ENCODE results near the gene TMEM131. TPM values are rescaled to one million over a fixed set of nuclear protein-coding genes. Genes with fewer than 3 reads are reported as not detected.

The TMEM131 gene
- total and polyA plus RNA-seq, 10 of the 15 experiments (the other 5 are each of a cell fraction or from before 2014, with no cell fraction given) = 6.0 to 48.2 (median 23.2) TPM

- TF ChIP-seq FOS (IDR thresholded peaks at IDR 0.05; ENCODE audit: borderline replicate concordance, extremely low read depth, insufficient read length) (no peak), MXI1 (IDR thresholded peaks at IDR 0.05; ENCODE audit: low read depth, low read length) (no peak), CEBPB (IDR thresholded peaks at IDR 0.05; ENCODE audit: borderline replicate concordance in 1 of 2, low read depth in 2 of 2, low read length in 2 of 2) (no peak), POLR2AphosphoS2 (IDR thresholded peaks at IDR 0.05; ENCODE audit: low read depth, low read length) (no peak)
Measured at GRCh38 chr2:97719362-97720155, 276.2 kb downstream of the TMEM131 start (continued).

- Histone ChIP-seq H3K4me3 (no peak overlapping the region; the same call in 1 of the 2 replicates), H3K4me2 (ENCODE audit: control insufficient read depth, insufficient read depth) (peak overlapping the region; percentile 3; the same call in 1 of the 2 replicates), H3K79me2 (ENCODE audit: control insufficient read depth, insufficient read depth, low read length) (no peaks in the 10 kb centered on the region), H4K20me1 (ENCODE audit: control insufficient read depth, insufficient read depth) (no peaks in the 10 kb centered on the region), H3K27me3 (replicated peaks in 1 of 2; ENCODE audit: control insufficient read depth in 2 of 2, insufficient read depth in 2 of 2, low read length in 1 of 2) (no peaks in the 10 kb centered on the region), H3K9me3 (replicated peaks; ENCODE audit: control insufficient read depth, insufficient read depth, low read length) (no peaks in the 10 kb centered on the region), H3K9ac (ENCODE audit: control insufficient read depth, insufficient read depth, low read length) (no peak overlapping the region), H3K4me1 (ENCODE audit: control insufficient read depth, insufficient read depth, low read length) (peaks cover 9% of the 10 kb centered on the region; the same call in 1 of the 2 replicates), H2AFZ (ENCODE audit: control insufficient read depth, low read depth, low read length) (peak overlapping the region; percentile 89), H3K27ac (ENCODE audit: control insufficient read depth, insufficient read depth) (no peak overlapping the region), H3K36me3 (ENCODE audit: control insufficient read depth in 2 of 2, insufficient read depth in 2 of 2, low read length in 1 of 2) (no peaks in the 10 kb centered on the region)
- RAD21 ChIA-PET (ENCODE audit: unreplicated experiment) = no interaction called here
- 28% methylated on average over 3 of the region's 3 CpGs for WGBS (ENCODE audit: insufficient coverage, insufficient replicate concordance, low lambda C conversion rate, missing lambda C conversion rate)
- POLR2A ChIA-PET = interaction anchor here (0.6 kb wide), 1 partner anchor 307 kb away, joined by 3 read pairs; no protein-coding TSS in a partner anchor
- CTCF ChIA-PET = interaction anchor here (1.1 to 2.1 kb wide), 3 partner anchors 9 to 21 kb away, joined by 3 to 10 read pairs (median 3); no protein-coding TSS in a partner anchor
- FAIRE-seq (no peak), DNase-seq (ENCODE audit: low read depth, low spot score) (no peak), ATAC-seq (peak; percentile 17; the same call in 1 of the 3 replicates)
- no TSS peak for BruUV-seq (replicated peaks)
- in situ Hi-C loops (cut with MboI) = no loop called here
- intact Hi-C loops (cut with micrococcal nuclease; ENCODE audit: unreplicated experiment) = no loop called here
- SMC1A ChIA-PET (ENCODE audit: uncharacterized antibody, unreplicated experiment) = interaction anchor here (1.2 kb wide), 1 partner anchor 813 kb away, joined by 5 read pairs; no protein-coding TSS in a partner anchor
- TF ChIP-seq BHLHE40 (IDR thresholded peaks at IDR 0.05; ENCODE audit: borderline replicate concordance in 1 of 2, low read depth in 2 of 2, low read length in 1 of 2) (no peak), NR2C1 (IDR thresholded peaks at IDR 0.05) (no peak), MXI1 (IDR thresholded peaks at IDR 0.05; ENCODE audit: low read depth, low read length) (no peak), FOXK2 (IDR thresholded peaks at IDR 0.05) (no peak), SIN3A (IDR thresholded peaks at IDR 0.05; ENCODE audit: low read depth, low read length) (no peak), CHD2 (IDR thresholded peaks at IDR 0.05; ENCODE audit: borderline replicate concordance, low read depth, low read length) (no peak), SPI1 (IDR thresholded peaks at IDR 0.05; ENCODE audit: borderline replicate concordance, insufficient read depth, low read depth, low read length) (no peak)
- TF ChIP-seq, protein P1, sequence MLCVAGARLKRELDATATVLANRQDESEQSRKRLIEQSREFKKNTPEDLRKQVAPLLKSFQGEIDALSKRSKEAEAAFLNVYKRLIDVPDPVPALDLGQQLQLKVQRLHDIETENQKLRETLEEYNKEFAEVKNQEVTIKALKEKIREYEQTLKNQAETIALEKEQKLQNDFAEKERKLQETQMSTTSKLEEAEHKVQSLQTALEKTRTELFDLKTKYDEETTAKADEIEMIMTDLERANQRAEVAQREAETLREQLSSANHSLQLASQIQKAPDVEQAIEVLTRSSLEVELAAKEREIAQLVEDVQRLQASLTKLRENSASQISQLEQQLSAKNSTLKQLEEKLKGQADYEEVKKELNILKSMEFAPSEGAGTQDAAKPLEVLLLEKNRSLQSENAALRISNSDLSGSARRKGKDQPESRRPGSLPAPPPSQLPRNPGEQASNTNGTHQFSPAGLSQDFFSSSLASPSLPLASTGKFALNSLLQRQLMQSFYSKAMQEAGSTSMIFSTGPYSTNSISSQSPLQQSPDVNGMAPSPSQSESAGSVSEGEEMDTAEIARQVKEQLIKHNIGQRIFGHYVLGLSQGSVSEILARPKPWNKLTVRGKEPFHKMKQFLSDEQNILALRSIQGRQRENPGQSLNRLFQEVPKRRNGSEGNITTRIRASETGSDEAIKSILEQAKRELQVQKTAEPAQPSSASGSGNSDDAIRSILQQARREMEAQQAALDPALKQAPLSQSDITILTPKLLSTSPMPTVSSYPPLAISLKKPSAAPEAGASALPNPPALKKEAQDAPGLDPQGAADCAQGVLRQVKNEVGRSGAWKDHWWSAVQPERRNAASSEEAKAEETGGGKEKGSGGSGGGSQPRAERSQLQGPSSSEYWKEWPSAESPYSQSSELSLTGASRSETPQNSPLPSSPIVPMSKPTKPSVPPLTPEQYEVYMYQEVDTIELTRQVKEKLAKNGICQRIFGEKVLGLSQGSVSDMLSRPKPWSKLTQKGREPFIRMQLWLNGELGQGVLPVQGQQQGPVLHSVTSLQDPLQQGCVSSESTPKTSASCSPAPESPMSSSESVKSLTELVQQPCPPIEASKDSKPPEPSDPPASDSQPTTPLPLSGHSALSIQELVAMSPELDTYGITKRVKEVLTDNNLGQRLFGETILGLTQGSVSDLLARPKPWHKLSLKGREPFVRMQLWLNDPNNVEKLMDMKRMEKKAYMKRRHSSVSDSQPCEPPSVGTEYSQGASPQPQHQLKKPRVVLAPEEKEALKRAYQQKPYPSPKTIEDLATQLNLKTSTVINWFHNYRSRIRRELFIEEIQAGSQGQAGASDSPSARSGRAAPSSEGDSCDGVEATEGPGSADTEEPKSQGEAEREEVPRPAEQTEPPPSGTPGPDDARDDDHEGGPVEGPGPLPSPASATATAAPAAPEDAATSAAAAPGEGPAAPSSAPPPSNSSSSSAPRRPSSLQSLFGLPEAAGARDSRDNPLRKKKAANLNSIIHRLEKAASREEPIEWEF (IDR thresholded peaks at IDR 0.05; ENCODE audit: insufficient replicate concordance, low read depth, low read length) = no peak
- TF ChIP-seq, protein P2, sequence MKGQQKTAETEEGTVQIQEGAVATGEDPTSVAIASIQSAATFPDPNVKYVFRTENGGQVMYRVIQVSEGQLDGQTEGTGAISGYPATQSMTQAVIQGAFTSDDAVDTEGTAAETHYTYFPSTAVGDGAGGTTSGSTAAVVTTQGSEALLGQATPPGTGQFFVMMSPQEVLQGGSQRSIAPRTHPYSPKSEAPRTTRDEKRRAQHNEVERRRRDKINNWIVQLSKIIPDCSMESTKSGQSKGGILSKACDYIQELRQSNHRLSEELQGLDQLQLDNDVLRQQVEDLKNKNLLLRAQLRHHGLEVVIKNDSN (IDR thresholded peaks at IDR 0.05; ENCODE audit: borderline replicate concordance, extremely low read length, insufficient read depth, low read depth, low read length) = no peak
- TF ChIP-seq, protein P3, sequence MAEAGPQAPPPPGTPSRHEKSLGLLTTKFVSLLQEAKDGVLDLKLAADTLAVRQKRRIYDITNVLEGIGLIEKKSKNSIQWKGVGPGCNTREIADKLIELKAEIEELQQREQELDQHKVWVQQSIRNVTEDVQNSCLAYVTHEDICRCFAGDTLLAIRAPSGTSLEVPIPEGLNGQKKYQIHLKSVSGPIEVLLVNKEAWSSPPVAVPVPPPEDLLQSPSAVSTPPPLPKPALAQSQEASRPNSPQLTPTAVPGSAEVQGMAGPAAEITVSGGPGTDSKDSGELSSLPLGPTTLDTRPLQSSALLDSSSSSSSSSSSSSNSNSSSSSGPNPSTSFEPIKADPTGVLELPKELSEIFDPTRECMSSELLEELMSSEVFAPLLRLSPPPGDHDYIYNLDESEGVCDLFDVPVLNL (IDR thresholded peaks at IDR 0.05; ENCODE audit: low read depth, low read length) = no peak
Measured at GRCh38 chr2:97718942-97719341, 276.8 kb downstream of the TMEM131 start.

Data from GM12878 (cell line).